NCI-H510A treated with DMSO at 0.1 percent for 48 hours (cell line): ENCODE measurements around the gene AKNA.

Source experiments
- DNase-seq: peaks from one replicate; lab custom pipeline; 2025; lab: John Stamatoyannopoulos, UW

Gene AKNA

DNA sequence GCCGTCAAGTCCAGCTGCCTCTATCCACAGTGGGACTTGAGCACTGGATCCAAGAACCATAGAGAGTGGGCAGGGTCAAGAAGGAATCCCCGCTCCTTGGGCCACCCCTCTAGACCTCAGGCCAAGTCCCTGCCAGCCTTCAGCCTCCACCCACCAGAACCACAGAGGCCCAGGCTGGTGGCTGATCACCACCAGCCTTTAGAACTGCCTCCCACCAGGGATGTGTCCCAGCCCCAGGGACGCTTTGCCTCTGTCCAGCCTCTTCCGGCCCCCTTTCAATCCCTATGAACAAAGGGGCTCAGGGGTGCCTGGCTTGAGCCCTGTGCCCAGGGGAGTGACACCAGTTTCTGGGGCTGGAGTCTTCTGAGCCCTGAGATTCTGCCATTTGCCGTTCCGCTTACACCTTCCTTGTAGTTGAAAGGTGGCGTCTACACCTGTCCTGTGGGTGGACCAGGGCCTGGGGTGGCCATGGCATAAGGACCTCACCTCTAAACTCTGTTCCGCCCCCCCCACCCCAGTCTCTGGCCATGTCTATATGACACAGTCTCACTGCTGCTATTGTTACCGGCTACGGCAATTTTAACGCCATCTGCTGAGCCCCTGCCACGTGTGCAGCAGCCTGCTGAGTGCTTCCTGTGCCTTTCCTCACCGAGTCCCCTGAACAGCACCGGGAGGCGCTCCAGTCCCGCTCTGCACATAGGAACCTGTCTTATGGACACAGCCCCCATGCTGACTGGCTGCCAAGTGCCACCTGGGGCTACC lies 100.6 kb downstream of the AKNA start:
- DNase-seq: no peak

DNA sequence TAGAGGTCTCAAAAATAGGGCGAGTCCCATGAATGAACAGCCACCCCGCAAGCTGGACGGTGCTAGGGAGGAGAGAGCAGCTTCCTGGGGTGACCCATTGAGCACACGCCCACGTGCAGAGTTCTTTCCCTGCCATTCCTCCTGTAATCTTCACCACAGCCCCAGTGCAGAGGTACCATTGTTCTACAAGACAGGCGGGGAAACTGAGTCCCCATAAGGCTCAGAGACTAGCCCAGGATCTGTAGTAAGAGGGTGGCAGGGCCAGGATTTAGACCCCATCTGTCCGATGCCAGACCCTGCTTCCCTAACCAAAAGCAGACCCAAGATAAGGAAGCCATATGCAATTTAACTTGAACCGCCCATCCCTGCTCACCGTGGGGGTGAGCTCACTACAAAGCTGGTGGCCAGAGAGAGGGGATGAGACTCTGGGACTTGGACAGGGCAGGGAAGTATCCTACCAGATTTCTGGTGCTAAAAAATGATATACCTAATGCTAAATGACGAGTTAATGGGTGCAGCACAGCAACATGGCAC lies 101.6 kb downstream of the AKNA start:
- no peak for DNase-seq

DNA sequence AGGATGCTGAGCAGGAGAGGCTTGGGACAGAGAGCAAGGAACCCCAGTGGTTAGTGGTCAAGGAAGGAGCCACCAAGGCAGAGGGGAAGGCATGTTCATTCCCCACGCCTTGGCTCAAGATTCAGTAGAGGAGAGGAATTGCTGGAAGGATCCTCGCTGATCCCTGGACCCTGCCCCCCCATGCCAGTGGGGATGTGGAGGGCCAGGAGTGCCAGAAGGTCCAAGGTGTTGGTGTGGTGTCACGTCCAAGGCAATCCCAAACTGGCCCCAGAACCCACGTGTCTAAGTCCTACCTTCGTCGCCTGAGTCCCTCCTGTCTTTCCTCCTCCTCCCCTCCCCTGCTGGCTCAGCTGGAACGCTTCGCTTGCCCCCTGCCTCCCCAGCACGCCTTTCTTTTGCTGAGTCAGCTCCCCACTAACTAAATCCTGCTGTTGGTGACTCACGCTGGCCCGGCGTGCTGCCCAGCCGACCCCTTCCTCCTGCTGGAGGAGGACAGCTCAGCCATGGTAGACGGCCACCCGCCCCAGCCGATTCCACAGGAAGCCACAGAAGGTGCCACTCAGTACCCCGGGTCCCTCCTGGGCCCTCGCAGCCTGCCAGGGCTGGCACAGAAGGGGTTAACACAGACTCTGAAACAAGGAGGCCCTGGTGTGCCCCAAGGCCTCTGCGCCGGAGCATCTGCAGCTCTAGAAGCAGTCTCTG lies 102.5 kb downstream of the AKNA start:
- DNase-seq: no peak

DNA sequence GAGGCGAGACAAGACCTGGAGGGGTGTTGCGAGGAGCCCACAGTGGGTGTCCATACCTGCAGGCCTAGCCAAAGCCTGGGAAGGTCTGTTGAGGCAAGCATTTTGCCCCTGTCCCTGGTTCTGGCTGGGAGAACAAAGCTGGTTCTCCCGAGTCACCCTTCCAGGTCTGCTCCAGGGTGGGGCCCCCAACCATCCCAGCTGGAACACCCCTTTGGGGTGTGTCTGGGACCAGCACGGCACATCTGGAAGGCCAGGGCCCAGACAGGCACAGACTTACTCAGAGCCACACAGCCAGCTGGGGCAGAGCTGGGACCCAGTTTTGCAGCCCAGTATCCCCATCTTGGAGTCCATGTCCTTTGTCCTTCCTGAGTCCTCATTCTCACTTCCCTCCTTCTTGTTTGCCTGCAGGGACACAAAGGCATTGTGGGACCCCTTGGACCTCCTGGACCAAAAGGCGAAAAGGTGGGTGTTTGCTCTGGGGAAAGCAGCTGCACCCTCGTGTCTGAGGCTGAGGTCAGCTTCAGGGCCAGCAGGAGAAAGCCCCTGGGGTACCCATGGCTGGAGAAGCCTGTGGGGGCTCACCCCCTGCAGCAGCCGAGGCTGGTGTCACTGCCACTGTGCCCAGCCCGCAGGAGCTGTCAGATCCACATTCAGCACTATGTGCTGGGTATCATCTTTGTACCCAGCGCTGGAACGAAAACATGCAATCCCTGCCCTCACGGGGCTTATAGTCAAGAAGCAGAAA lies 103.3 kb downstream of the AKNA start:
- DNase-seq: no peak
